DND-41 (cell line): ENCODE data around the gene NPHP4.

Experiments used
- CTCF ChIP-seq: IDR thresholded peaks from 2 replicates; pipeline ENCODE4 v1.5.1; 2012; ENCODE audit warnings: borderline replicate concordance, low read length, moderate library complexity, mild to moderate bottlenecking; ENCODE audit not compliant: poor library complexity, severe bottlenecking; ENCODE audit errors: extremely low read depth
- EZH2 ChIP-seq: IDR thresholded peaks from 3 replicates; pipeline ENCODE4 v1.6.1; 2012; ENCODE audit warnings: borderline replicate concordance, low read depth, mild to moderate bottlenecking, moderate library complexity, low read length, inconsistent platforms; ENCODE audit not compliant: severe bottlenecking

DNA sequence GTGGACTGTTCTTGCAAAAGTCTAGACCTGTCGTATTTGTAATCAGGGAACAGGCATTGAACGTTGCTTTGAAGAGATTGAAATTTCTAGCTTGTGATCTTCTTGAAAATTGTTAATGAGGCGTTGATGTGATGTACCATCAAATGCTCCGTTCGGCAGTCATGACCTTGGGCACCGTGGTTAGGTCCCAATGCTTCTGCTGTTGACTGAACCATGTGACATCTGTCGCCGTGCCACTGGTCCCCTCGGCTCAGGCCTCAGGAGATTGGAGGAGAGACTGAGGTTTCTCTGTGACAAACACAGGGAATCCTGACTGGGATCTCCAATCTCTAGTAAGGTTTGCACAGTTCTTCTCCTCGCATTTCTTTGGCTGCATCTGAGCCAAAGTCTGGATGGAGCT lies 35.4 kb upstream of the NPHP4 start:
- TF ChIP-seq CTCF = no peak
- no peak for TF ChIP-seq EZH2
